ENCODE data around the gene EFNB2. TPM values are rescaled to one million over a fixed set of nuclear protein-coding genes. Genes with fewer than 3 reads are reported as not detected.

Gene EFNB2
- total and polyA plus RNA-seq, 2 donors from 2014 or later: 12.7 to 32.8 TPM

DNA sequence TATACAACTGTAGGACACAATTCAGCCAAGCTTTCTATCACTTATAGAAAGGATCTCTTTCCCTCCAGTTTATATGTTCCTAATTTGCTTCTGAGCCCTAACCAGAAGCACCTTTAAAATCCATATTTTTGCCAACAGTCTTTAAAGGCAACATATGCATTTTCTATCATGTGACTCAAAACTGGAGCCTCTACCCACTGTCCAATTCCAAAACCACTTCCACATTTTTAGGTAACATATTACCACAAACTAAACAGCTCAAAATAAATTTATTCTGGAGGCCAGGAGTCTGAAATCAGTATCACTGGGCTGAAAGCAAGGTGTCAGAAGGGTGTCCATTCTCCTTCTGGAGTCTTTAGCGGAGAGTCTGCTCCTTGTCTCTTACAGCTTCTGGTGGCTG lies 15.9 kb upstream of the EFNB2 start:
- H3K27me3 ChIP-seq (ENCODE audit: control insufficient read depth, insufficient read depth, low read length): no peaks in the 10 kb centered on the region
- H3K27ac ChIP-seq (ENCODE audit: low read depth in 2 of 2, low read length in 2 of 2): no peak overlapping the region
- DNase-seq: no peak
- intact Hi-C loops (cut with DNase I): no loop called here
- FAIRE-seq: no peak
- H3K36me3 ChIP-seq (ENCODE audit: control insufficient read depth in 2 of 3, insufficient read depth in 3 of 3, low read length in 3 of 3): peaks cover 8 to 36% (median 12%) of the 10 kb centered on the region in 3 donors
- no peak overlapping the region for H3K9ac ChIP-seq (ENCODE audit: low read length in 3 of 3)
- H3K4me1 ChIP-seq (ENCODE audit: control insufficient read depth in 2 of 3, insufficient read depth in 2 of 3, low read depth in 1 of 3, low read length in 3 of 3): no peaks in the 10 kb centered on the region
- H3K9me3 ChIP-seq (ENCODE audit: control insufficient read depth in 2 of 3, insufficient read depth in 1 of 3, low read length in 3 of 3): no peaks in the 10 kb centered on the region
- H3K4me3 ChIP-seq (ENCODE audit: low read length in 3 of 3): no peak overlapping the region
- TF ChIP-seq, protein P1, sequence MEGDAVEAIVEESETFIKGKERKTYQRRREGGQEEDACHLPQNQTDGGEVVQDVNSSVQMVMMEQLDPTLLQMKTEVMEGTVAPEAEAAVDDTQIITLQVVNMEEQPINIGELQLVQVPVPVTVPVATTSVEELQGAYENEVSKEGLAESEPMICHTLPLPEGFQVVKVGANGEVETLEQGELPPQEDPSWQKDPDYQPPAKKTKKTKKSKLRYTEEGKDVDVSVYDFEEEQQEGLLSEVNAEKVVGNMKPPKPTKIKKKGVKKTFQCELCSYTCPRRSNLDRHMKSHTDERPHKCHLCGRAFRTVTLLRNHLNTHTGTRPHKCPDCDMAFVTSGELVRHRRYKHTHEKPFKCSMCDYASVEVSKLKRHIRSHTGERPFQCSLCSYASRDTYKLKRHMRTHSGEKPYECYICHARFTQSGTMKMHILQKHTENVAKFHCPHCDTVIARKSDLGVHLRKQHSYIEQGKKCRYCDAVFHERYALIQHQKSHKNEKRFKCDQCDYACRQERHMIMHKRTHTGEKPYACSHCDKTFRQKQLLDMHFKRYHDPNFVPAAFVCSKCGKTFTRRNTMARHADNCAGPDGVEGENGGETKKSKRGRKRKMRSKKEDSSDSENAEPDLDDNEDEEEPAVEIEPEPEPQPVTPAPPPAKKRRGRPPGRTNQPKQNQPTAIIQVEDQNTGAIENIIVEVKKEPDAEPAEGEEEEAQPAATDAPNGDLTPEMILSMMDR (IDR thresholded peaks at IDR 0.05; ENCODE audit: borderline replicate concordance, extremely low read depth, insufficient read depth): no peak

DNA sequence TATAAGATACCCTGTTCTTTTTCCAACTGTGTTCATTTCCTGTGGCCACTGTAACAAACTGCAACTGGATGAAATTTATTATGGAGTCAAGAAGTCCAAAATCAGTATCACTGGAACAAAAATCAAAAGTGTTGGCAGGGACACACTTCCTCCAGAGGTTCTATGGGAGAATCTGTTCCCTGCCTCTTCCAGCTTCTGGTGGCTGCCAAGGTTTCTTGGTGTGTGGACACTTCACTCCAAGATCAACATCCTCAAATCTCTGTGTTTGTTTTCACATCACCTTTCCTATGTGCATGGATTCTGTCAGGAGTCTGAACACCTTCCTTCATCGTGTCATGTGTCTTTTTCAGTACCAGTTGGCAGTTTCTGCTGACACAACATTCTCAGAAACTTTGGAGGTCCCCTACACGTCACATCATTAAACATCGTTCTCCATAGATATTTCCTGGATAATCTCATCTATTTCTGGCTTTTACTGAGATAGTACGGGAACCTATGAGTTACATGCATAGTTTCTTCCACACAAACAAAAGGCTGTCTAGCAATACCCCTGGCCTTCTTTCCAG lies 15.2 kb upstream of the EFNB2 start:
- intact Hi-C loops (cut with DNase I): no loop called here
- Histone ChIP-seq H3K27me3 (ENCODE audit: control insufficient read depth, insufficient read depth, low read length) (no peaks in the 10 kb centered on the region), H3K4me1 (ENCODE audit: control insufficient read depth in 2 of 3, insufficient read depth in 2 of 3, low read depth in 1 of 3, low read length in 3 of 3) (no peaks in the 10 kb centered on the region), H3K9ac (ENCODE audit: low read length in 3 of 3) (no peak overlapping the region), H3K36me3 (ENCODE audit: control insufficient read depth in 2 of 3, insufficient read depth in 3 of 3, low read length in 3 of 3) (peaks cover 5 to 29% (median 7%) of the 10 kb centered on the region in 3 donors), H3K27ac (ENCODE audit: low read depth in 2 of 2, low read length in 2 of 2) (no peak overlapping the region), H3K4me3 (ENCODE audit: low read length in 3 of 3) (no peak overlapping the region), H3K9me3 (ENCODE audit: control insufficient read depth in 2 of 3, insufficient read depth in 1 of 3, low read length in 3 of 3) (no peaks in the 10 kb centered on the region)
- TF ChIP-seq, protein P1 (IDR thresholded peaks at IDR 0.05; ENCODE audit: borderline replicate concordance, extremely low read depth, insufficient read depth): no peak
- FAIRE-seq: no peak
- no peak for DNase-seq

DNA sequence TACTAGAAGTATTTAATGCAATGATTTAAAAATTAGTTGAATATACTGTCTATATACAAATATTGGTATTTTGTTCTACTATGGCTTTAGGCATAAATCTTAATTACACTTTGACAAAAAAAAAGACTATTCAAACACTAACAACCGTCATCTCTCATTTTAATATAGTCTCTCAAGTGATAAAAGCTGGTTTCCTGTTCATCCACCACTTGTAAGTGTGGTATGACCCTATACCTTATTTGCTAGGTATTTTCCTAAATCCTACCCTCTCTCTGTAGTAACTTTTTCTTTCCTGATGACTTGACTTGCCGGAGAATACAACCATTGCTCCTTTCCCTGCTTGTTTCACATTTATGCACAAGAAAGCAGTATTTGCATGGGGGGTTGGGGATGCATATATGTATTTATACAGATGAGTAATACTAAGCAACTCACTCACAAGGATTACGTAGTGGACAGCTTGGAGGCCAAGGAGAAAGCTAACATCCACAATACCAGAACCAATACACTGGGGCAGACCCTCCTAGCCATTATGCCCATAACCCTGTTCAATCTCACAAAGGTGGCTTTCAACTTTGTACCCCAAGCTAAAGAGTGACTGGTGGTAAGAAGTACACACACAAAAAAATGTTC lies 12.7 kb upstream of the EFNB2 start:
- H3K9me3 ChIP-seq (ENCODE audit: control insufficient read depth in 2 of 3, insufficient read depth in 1 of 3, low read length in 3 of 3): no peaks in the 10 kb centered on the region
- H3K27ac ChIP-seq (ENCODE audit: low read depth in 2 of 2, low read length in 2 of 2): no peak overlapping the region
- intact Hi-C loops (cut with DNase I): no loop called here
- no peak overlapping the region for H3K4me3 ChIP-seq (ENCODE audit: low read length in 3 of 3)
- H3K9ac ChIP-seq (ENCODE audit: low read length in 3 of 3): no peak overlapping the region
- H3K36me3 ChIP-seq (ENCODE audit: control insufficient read depth in 2 of 3, insufficient read depth in 3 of 3, low read length in 3 of 3): peaks cover 0 to 20% (median 0%) of the 10 kb centered on the region in 3 donors
- TF ChIP-seq, protein P1 (IDR thresholded peaks at IDR 0.05; ENCODE audit: borderline replicate concordance, extremely low read depth, insufficient read depth): no peak
- FAIRE-seq: no peak
- H3K27me3 ChIP-seq (ENCODE audit: control insufficient read depth, insufficient read depth, low read length): no peaks in the 10 kb centered on the region
- H3K4me1 ChIP-seq (ENCODE audit: control insufficient read depth in 2 of 3, insufficient read depth in 2 of 3, low read depth in 1 of 3, low read length in 3 of 3): no peaks in the 10 kb centered on the region
- no peak for DNase-seq
